ENCODE data around the gene TLR8.

GRCh38 chrX:12878536-12878935 lies 27.9 kb upstream of the TLR8 start:
- TF ChIP-seq CTCF (conservative IDR thresholded peaks at IDR 0.05), result no peak
- no peak for TF ChIP-seq ZFX (IDR thresholded peaks at IDR 0.05)

Measured in C4-2B (cell line).